ENCODE measurements around the gene DNAAF8.

DNAAF8 gene

GRCh38 chr16:4699046-4699556, 35.2 kb upstream of the DNAAF8 start:
- DNase-seq (ENCODE audit: low spot score): no peak
- in situ Hi-C loops (cut with MboI; ENCODE audit: low sequenced_read_pairs, unreplicated experiment): no loop called here
- TF ChIP-seq, protein P1, sequence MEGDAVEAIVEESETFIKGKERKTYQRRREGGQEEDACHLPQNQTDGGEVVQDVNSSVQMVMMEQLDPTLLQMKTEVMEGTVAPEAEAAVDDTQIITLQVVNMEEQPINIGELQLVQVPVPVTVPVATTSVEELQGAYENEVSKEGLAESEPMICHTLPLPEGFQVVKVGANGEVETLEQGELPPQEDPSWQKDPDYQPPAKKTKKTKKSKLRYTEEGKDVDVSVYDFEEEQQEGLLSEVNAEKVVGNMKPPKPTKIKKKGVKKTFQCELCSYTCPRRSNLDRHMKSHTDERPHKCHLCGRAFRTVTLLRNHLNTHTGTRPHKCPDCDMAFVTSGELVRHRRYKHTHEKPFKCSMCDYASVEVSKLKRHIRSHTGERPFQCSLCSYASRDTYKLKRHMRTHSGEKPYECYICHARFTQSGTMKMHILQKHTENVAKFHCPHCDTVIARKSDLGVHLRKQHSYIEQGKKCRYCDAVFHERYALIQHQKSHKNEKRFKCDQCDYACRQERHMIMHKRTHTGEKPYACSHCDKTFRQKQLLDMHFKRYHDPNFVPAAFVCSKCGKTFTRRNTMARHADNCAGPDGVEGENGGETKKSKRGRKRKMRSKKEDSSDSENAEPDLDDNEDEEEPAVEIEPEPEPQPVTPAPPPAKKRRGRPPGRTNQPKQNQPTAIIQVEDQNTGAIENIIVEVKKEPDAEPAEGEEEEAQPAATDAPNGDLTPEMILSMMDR (IDR thresholded peaks at IDR 0.05; ENCODE audit: borderline replicate concordance, control extremely low read depth, extremely low read depth, insufficient read depth, missing control alignments): no peak

- in situ Hi-C loops (cut with MboI; ENCODE audit: low sequenced_read_pairs, unreplicated experiment): no loop called here
- no peak for DNase-seq (ENCODE audit: low spot score)
- TF ChIP-seq, protein P1 (IDR thresholded peaks at IDR 0.05; ENCODE audit: borderline replicate concordance, control extremely low read depth, extremely low read depth, insufficient read depth, missing control alignments): no peak
Observed at GRCh38 chr16:4700380-4700996, 33.8 kb upstream of the DNAAF8 start.

- TF ChIP-seq, protein P1 (IDR thresholded peaks at IDR 0.05; ENCODE audit: borderline replicate concordance, control extremely low read depth, extremely low read depth, insufficient read depth, missing control alignments): no peak
- DNase-seq (ENCODE audit: low spot score): no peak
- in situ Hi-C loops (cut with MboI; ENCODE audit: low sequenced_read_pairs, unreplicated experiment): no loop called here
Observed at GRCh38 chr16:4700997-4701743, 33.2 kb upstream of the DNAAF8 start.

DNA sequence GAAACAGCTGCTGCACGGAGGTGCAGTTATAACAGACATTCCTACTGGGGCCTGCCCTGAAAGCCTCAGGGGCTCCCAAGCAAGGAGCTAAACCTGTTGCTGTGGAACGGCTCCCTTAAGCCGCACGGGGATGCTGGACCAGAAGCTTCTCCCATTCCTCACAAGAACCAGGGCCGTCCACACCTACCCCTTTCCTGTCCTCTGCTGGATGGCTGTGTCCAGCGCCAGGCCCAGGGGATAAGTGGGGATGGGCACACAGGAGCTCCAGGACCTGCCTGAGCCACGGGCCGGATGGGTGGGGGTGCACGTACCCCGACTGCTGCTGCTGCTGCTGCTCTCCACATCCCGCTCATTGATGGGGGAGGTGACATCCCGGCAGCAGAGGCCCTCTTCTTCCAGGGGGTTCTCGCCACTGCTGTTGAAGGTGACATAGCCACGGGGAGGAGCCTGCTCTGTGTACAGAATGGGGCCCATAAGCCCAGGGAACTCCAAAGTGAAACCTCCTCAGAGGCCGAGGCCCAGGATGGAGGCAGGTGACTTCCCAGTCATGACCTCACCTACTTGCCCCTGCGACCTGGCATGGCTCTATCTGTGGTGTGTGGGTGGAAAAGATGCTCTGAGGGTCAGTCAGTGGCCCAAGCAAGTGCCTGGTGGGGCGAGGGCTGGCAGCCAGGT, 32.4 kb upstream of the DNAAF8 start:
- no peak for DNase-seq (ENCODE audit: low spot score)
- in situ Hi-C loops (cut with MboI; ENCODE audit: low sequenced_read_pairs, unreplicated experiment): no loop called here
- TF ChIP-seq, protein P1 (IDR thresholded peaks at IDR 0.05; ENCODE audit: borderline replicate concordance, control extremely low read depth, extremely low read depth, insufficient read depth, missing control alignments): no peak

- in situ Hi-C loops (cut with MboI; ENCODE audit: low sequenced_read_pairs, unreplicated experiment): no loop called here
- TF ChIP-seq, protein P1 (IDR thresholded peaks at IDR 0.05; ENCODE audit: borderline replicate concordance, control extremely low read depth, extremely low read depth, insufficient read depth, missing control alignments): no peak
- no peak for DNase-seq (ENCODE audit: low spot score)
Observed at GRCh38 chr16:4702466-4702808, 31.9 kb upstream of the DNAAF8 start.

DNA sequence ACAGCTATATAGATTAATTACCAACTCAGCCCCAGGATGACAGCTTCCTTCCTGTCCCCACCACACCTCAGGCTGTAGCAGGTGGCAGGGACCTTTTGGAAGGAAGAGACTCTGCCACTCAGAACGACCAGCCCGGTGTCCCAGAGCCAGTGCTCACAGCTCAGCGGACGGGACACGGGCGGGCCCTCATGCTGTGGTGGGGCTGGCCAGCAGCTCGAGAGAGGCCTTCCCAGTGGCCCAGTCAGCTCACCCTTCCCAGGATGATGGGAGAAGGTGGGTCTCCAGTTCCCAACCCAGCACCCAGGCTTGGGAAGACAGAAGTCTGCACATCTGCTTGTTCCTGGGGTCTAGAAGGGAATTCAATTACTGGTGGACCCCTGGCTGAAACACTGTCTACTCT, 30.4 kb upstream of the DNAAF8 start:
- TF ChIP-seq, protein P1 (IDR thresholded peaks at IDR 0.05; ENCODE audit: borderline replicate concordance, control extremely low read depth, extremely low read depth, insufficient read depth, missing control alignments): no peak
- DNase-seq (ENCODE audit: low spot score): no peak
- in situ Hi-C loops (cut with MboI; ENCODE audit: low sequenced_read_pairs, unreplicated experiment): no loop called here
